GM19239 (cell line): Measurements from ENCODE around the gene RTL9.
A peak's percentile ranks its signal among the peaks of the same experiment; 100 is the strongest.
"Not testable (repeated sequence)": the region's sequence is repeated elsewhere in the genome, so short reads cannot be mapped to it uniquely, and the experiment has no call there.

ENCODE experiments used
- DNase-seq: peaks from one replicate; pipeline ENCODE4 v3.0.0; 2011; ENCODE audit warnings: low spot score; ENCODE audit not compliant: insufficient read length
- FAIRE-seq: peaks from 2 replicates; lab custom pipeline; 2011; peaks lifted over from hg19 to GRCh38; lab: Jason Lieb, UNC

RTL9 gene

GRCh38 chrX:110358548-110358947, at the start of gene RTL9:
TSS of gene RTL9 (plus strand) at chrX:110358848. CDS start at chrX:110450618, 91,770 bp downstream.
- no peak for DNase-seq
- no peak for FAIRE-seq

GRCh38 chrX:110310000-110310790, 48.5 kb upstream of the RTL9 start:
- no peak for DNase-seq
- no peak for FAIRE-seq

DNA sequence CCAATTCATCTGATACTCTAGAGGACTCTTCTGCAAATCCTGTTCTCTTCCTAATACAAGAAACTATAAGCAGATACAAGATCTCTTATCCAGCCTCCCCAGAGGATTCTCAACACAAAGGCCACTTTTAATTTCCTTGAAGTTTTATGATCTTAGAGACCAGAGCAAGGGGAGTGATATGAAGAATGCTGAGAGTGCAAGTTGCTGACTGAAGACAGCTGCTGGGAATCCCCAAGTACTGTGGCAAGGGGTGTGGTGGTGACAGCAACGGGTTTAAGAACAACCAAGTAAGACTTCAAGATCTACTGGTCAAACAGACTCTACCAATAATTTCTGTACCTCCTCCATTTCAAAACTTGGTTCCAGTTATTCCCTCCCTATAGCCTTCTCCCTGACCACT, 47.8 kb upstream of the RTL9 start:
- DNase-seq, result no peak
- FAIRE-seq, result peak; percentile 94

- no peak for DNase-seq
- no peak for FAIRE-seq
Observed at GRCh38 chrX:110311437-110312230, 47.0 kb upstream of the RTL9 start.

DNA sequence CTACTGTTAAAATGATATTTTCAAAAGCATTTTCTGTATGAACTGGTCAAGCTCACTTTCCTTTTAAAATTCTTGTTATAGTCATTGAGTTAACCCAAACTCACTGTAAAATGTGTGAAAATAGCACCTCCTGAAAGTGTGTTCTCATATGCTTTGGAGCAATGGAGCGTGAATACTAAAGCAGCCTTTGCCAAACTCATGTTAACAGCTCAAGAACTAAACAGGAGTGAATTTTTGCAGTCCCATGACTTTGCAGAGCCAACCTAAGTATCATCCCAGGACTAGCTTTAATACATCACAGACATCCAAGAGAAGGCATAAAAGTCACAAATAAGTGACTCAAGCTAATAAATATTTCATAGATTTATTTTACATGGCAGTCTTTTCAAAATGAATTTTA, 43.1 kb upstream of the RTL9 start:
- DNase-seq (no peak), FAIRE-seq (peak; percentile 77)

- FAIRE-seq (peak; percentile 8), DNase-seq (no peak)
Observed at GRCh38 chrX:110316351-110317060, 42.1 kb upstream of the RTL9 start.

- peak; percentile 77 for FAIRE-seq
- DNase-seq, result no peak
Observed at GRCh38 chrX:110317061-110317819, 41.4 kb upstream of the RTL9 start.

GRCh38 chrX:110317820-110318663, 40.6 kb upstream of the RTL9 start, which contains the start of gene AMMECR1:
TSS of gene AMMECR1 (minus strand) at chrX:110318085. CDS start at chrX:110318071, 14 bp downstream.
- FAIRE-seq (peak; percentile 70), DNase-seq (peak; percentile 50)

GRCh38 chrX:110318664-110318968, 40.0 kb upstream of the RTL9 start:
- DNase-seq, result no peak
- FAIRE-seq, result peak; percentile 94

DNA sequence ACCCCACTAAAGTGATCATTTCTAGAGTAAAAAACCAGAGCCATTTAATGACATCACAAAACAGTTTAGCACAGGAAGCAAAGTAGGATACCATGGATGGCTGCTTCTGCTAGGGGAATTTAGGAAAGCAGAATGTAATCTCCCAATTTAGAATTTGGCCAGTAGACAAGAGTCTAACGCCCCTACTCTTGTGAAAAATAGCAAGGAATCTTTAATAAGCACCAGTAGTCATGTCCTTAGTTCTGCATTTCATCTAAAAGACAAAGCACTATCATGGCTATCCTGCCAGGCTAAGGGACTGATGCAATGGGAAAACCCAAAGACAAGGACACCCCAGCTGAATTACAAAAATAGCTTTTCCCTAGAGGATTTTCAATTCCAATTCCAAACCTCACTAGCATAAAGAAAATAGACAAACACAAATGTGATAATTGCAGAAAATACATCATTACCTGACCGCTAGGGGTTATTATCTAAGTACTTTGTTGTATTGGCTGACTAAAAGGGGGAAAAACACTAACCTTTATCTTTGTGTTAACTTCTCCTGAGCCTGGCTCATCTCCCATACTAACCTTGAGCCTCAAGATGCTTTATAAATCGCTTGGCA, 38.2 kb upstream of the RTL9 start:
- no peak for FAIRE-seq
- no peak for DNase-seq

GRCh38 chrX:110321081-110321480, 37.6 kb upstream of the RTL9 start:
- FAIRE-seq (peak; percentile 71), DNase-seq (no peak)

- FAIRE-seq (peak; percentile 70), DNase-seq (no peak)
Observed at GRCh38 chrX:110321670-110322069, 37.0 kb upstream of the RTL9 start.

- FAIRE-seq (no peak), DNase-seq (no peak)
Observed at GRCh38 chrX:110322603-110323002, 36.0 kb upstream of the RTL9 start.

GRCh38 chrX:110326712-110327111, 31.9 kb upstream of the RTL9 start:
- FAIRE-seq, result peak; percentile 72
- no peak for DNase-seq

DNA sequence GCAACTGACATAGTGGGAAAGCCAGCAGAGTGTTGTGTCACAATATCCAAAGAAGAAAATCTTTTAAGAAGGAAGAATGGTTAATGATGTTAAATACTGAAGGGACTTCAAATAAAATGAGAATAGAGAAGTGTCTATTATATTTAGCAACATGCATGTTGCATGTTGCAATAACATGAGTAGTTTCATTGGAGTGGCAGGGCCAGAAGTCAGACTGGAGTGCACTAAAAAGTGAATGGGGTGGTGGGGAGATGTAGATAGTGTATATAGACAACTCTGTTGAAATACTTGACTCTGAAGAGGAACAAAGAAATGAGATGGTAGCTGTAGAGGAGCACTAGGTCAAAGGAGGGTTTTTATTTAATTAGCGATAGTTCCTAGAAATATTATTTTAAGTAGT, 31.3 kb upstream of the RTL9 start:
- DNase-seq, result no peak

DNA sequence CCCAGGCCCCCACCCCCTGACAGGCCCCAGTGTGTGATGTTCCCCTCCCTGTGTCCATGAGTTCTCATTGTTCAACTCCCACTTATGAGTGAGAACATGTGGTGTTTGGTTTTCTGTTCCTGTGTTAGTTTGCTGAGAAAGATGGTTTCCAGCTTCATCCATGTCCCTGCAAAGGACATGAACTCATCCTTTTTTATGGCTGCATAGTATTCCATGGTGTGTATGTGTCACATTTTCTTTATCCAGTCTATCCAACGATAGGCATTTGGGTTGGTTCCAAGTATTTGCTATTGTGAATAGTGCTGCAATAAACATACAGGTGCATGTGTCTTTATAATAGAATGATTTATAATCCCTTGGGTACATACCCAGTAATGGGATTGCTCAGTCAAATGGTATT, 30.0 kb upstream of the RTL9 start:
- not testable (repeated sequence) for FAIRE-seq, DNase-seq

More for the DNA sequence above, 31.3 kb upstream of the RTL9 start:
- FAIRE-seq, result no peak

DNA sequence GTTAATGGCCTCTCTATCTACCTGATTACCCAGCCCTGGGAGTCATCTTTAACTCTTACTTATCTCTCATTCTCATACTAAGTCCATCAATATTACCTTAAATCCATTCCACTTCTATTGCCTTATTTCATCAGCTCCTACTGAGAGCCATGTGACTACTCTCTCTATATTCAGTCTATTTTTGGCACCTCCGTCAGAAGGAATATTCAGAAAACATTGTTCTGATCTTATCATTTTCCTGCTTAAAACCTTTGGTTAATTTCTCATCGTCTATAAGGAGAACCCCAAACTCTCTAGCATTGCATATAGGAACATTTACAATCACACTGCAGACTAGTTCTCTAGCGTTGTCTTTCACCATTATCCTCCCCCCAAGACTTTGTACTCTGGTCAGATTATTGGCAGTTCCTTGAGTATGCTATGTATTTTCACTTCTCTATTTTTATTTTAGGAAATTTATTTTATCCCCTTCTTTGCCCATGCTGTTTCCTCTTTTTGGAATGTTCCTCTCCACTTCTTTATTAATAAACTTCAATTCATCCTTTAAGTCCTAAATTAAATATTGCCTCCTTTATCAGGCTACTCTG, 27.1 kb upstream of the RTL9 start:
- FAIRE-seq (peak; percentile 80), DNase-seq (no peak)

DNA sequence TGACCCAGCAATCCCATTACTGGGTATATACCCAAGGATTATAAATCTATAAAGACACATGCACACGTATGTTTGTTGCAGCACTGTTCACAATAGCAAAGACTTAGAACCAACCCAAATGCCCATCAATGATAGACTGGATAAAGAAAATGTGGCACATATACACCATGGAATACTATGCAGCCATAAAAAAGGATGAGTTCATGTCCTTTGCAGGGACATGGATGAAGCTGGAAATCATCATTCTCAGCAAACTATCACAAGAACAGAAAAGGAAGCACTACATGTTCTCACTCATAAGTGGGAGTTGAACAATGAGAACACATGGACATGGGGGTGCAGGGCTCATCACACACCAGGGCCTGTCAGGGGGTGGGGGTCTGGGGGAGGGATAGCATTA, 25.2 kb upstream of the RTL9 start:
- DNase-seq, FAIRE-seq: not testable (repeated sequence)
